Uterus (tissue), 2 donors: ENCODE data around the gene SRP54.

Experiments used
- CTCF ChIP-seq, 4 experiments: fragments of 200-600 bp in 2 of 4; fragments of 450-650 bp in 2 of 4; sonication (generic) in 2 of 4; IDR thresholded peaks; one replicate each; pipeline ENCODE4 v1.5.1; 2016 to 2019; ENCODE audit warnings: antibody characterized with exemption in 4 of 4, mild to moderate bottlenecking in 2 of 4, moderate library complexity in 1 of 4
- POLR2A ChIP-seq, 2 donors: fragments of 450-650 bp; IDR thresholded peaks; one replicate each; pipeline ENCODE4 v1.6.1; 2016; ENCODE audit warnings: antibody characterized with exemption in 2 of 2, mild to moderate bottlenecking in 1 of 2, moderate library complexity in 1 of 2

- TF ChIP-seq CTCF (IDR thresholded peaks at IDR 0.05): no peak
- no peak for TF ChIP-seq POLR2A (IDR thresholded peaks at IDR 0.05)
These were observed 51.6 kb downstream of the SRP54 start for GRCh38 chr14:35034440-35034833.
